ENCODE data around the gene PNMA3.
"Not testable (repeated sequence)": the region's sequence is repeated elsewhere in the genome, so short reads cannot be mapped to it uniquely, and the experiment has no call there.

The PNMA3 gene

GRCh38 chrX:153061732-153062131 is 5.5 kb downstream of the PNMA3 start:
- no peak overlapping the region for H3K4me3 ChIP-seq (ENCODE audit: low read length)
- peak; percentile 9 for DNase-seq (ENCODE audit: low read depth)
- TF ChIP-seq CTCF (conservative IDR thresholded peaks at IDR 0.05; ENCODE audit: low read depth, low read length), result no peak

GRCh38 chrX:153063315-153063714 is 7.0 kb downstream of the PNMA3 start:
- no peak for DNase-seq (ENCODE audit: low read depth)
- TF ChIP-seq CTCF (conservative IDR thresholded peaks at IDR 0.05; ENCODE audit: low read depth, low read length), result no peak

GRCh38 chrX:153064061-153064460 is 7.8 kb downstream of the PNMA3 start:
- DNase-seq (ENCODE audit: low read depth), result no peak
- no peak for TF ChIP-seq CTCF (conservative IDR thresholded peaks at IDR 0.05; ENCODE audit: low read depth, low read length)
- no peak overlapping the region for H3K4me3 ChIP-seq (ENCODE audit: low read length)

More at GRCh38 chrX:153063315-153063714, 7.0 kb downstream of the PNMA3 start:
- H3K4me3 ChIP-seq (ENCODE audit: low read length), result no peak overlapping the region

GRCh38 chrX:153065389-153065788 is 9.1 kb downstream of the PNMA3 start:
- no peak for DNase-seq (ENCODE audit: low read depth)
- TF ChIP-seq CTCF (conservative IDR thresholded peaks at IDR 0.05; ENCODE audit: low read depth, low read length), result no peak
- no peak overlapping the region for H3K4me3 ChIP-seq (ENCODE audit: low read length)

GRCh38 chrX:153066402-153066801 is 10.1 kb downstream of the PNMA3 start:
- H3K4me3 ChIP-seq (ENCODE audit: low read length); DNase-seq (ENCODE audit: low read depth): not testable (repeated sequence)

- H3K4me3 ChIP-seq (ENCODE audit: low read length); DNase-seq (ENCODE audit: low read depth): not testable (repeated sequence)
Observed at GRCh38 chrX:153071909-153072583, 15.8 kb downstream of the PNMA3 start, which contains the start of gene PNMA6A. Gene PNMA6A (plus strand): TSS chrX:153072454. CDS start chrX:153073063, 609 bp downstream.

GRCh38 chrX:153073331-153073730 is 17.1 kb downstream of the PNMA3 start:
- not testable (repeated sequence) for H3K4me3 ChIP-seq (ENCODE audit: low read length); DNase-seq (ENCODE audit: low read depth)

- no peak for TF ChIP-seq CTCF (conservative IDR thresholded peaks at IDR 0.05; ENCODE audit: low read depth, low read length)
- H3K4me3 ChIP-seq (ENCODE audit: low read length), result no peak overlapping the region
- DNase-seq (ENCODE audit: low read depth), result no peak
Observed at GRCh38 chrX:153074262-153074899, 18.1 kb downstream of the PNMA3 start.

Measured in retinal pigment epithelial cell (primary cell).